Measurements from ENCODE around the gene D2HGDH.

Gene D2HGDH

GRCh38 chr2:241809383-241810306 is 75.2 kb downstream of the D2HGDH start:
- Mint-ChIP-seq H3K4me3 (no peak overlapping the region), H3K27me3 (peaks cover 22% of the 10 kb centered on the region), H3K27ac (no peak overlapping the region), H3K4me1 (peaks cover 4% of the 10 kb centered on the region), H3K9me3 (no peaks in the 10 kb centered on the region), H3K36me3 (no peaks in the 10 kb centered on the region)
- peak; percentile 20 for ATAC-seq

GRCh38 chr2:241810307-241811200 is 76.1 kb downstream of the D2HGDH start:
- H3K4me1 Mint-ChIP-seq: peaks cover 7% of the 10 kb centered on the region
- peaks cover 30% of the 10 kb centered on the region for H3K27me3 Mint-ChIP-seq
- H3K9me3 Mint-ChIP-seq: no peaks in the 10 kb centered on the region
- no peak overlapping the region for H3K27ac Mint-ChIP-seq
- H3K4me3 Mint-ChIP-seq: no peak overlapping the region
- no peaks in the 10 kb centered on the region for H3K36me3 Mint-ChIP-seq
- ATAC-seq: peak; percentile 17

- Mint-ChIP-seq H3K4me3 (no peak overlapping the region), H3K4me1 (peaks cover 7% of the 10 kb centered on the region), H3K9me3 (no peaks in the 10 kb centered on the region), H3K27me3 (peaks cover 34% of the 10 kb centered on the region), H3K36me3 (no peaks in the 10 kb centered on the region), H3K27ac (no peak overlapping the region)
- peak; percentile 1 for ATAC-seq
Observed at GRCh38 chr2:241811201-241811951, 76.9 kb downstream of the D2HGDH start.

GRCh38 chr2:241811952-241812729 is 77.7 kb downstream of the D2HGDH start:
- H3K4me1 Mint-ChIP-seq: peaks cover 8% of the 10 kb centered on the region
- H3K9me3 Mint-ChIP-seq: no peaks in the 10 kb centered on the region
- no peak overlapping the region for H3K4me3 Mint-ChIP-seq
- ATAC-seq: no peak
- peaks cover 37% of the 10 kb centered on the region for H3K27me3 Mint-ChIP-seq
- no peak overlapping the region for H3K27ac Mint-ChIP-seq
- no peaks in the 10 kb centered on the region for H3K36me3 Mint-ChIP-seq

- H3K27ac Mint-ChIP-seq: peak overlapping the region; percentile 63
- ATAC-seq: no peak
- H3K4me1 Mint-ChIP-seq: peaks cover 17% of the 10 kb centered on the region
- no peaks in the 10 kb centered on the region for H3K9me3 Mint-ChIP-seq
- H3K4me3 Mint-ChIP-seq: no peak overlapping the region
- H3K27me3 Mint-ChIP-seq: peaks cover 45% of the 10 kb centered on the region
- no peaks in the 10 kb centered on the region for H3K36me3 Mint-ChIP-seq
Observed at GRCh38 chr2:241812730-241813643, 78.6 kb downstream of the D2HGDH start.

- H3K9me3 Mint-ChIP-seq: no peaks in the 10 kb centered on the region
- peak overlapping the region; percentile 63 for H3K27ac Mint-ChIP-seq
- H3K4me3 Mint-ChIP-seq: no peak overlapping the region
Observed at GRCh38 chr2:241813644-241814392, 79.4 kb downstream of the D2HGDH start.

GRCh38 chr2:241814393-241814642 is 79.9 kb downstream of the D2HGDH start:
- Mint-ChIP-seq H3K9me3 (no peaks in the 10 kb centered on the region), H3K27ac (peak overlapping the region; percentile 63), H3K36me3 (no peaks in the 10 kb centered on the region), H3K4me3 (no peak overlapping the region), H3K4me1 (peaks cover 17% of the 10 kb centered on the region), H3K27me3 (peaks cover 40% of the 10 kb centered on the region)
- peak; percentile 2 for ATAC-seq

More at GRCh38 chr2:241813644-241814392, 79.4 kb downstream of the D2HGDH start:
- Mint-ChIP-seq H3K36me3 (no peaks in the 10 kb centered on the region), H3K4me1 (peaks cover 17% of the 10 kb centered on the region), H3K27me3 (peaks cover 45% of the 10 kb centered on the region)
- ATAC-seq: peak; percentile 50

GRCh38 chr2:241814643-241815476 is 80.4 kb downstream of the D2HGDH start:
- Mint-ChIP-seq H3K27ac (peak overlapping the region; percentile 24), H3K36me3 (no peaks in the 10 kb centered on the region), H3K4me1 (peaks cover 17% of the 10 kb centered on the region), H3K4me3 (peak overlapping the region; percentile 18), H3K27me3 (peaks cover 35% of the 10 kb centered on the region), H3K9me3 (no peaks in the 10 kb centered on the region)
- ATAC-seq: no peak

GRCh38 chr2:241815477-241816430 is 81.3 kb downstream of the D2HGDH start:
- H3K4me3 Mint-ChIP-seq: peak overlapping the region; percentile 18
- H3K4me1 Mint-ChIP-seq: peaks cover 17% of the 10 kb centered on the region
- no peaks in the 10 kb centered on the region for H3K9me3 Mint-ChIP-seq
- no peak for ATAC-seq
- peaks cover 28% of the 10 kb centered on the region for H3K27me3 Mint-ChIP-seq
- no peaks in the 10 kb centered on the region for H3K36me3 Mint-ChIP-seq
- H3K27ac Mint-ChIP-seq: peak overlapping the region; percentile 24

- Mint-ChIP-seq H3K9me3 (no peaks in the 10 kb centered on the region), H3K4me3 (no peak overlapping the region), H3K4me1 (peaks cover 21% of the 10 kb centered on the region), H3K27ac (no peak overlapping the region), H3K36me3 (no peaks in the 10 kb centered on the region), H3K27me3 (peaks cover 35% of the 10 kb centered on the region)
- no peak for ATAC-seq
Observed at GRCh38 chr2:241816431-241817121, 82.1 kb downstream of the D2HGDH start.

- H3K36me3 Mint-ChIP-seq: no peaks in the 10 kb centered on the region
- H3K4me3 Mint-ChIP-seq: peak overlapping the region; percentile 24
- no peaks in the 10 kb centered on the region for H3K9me3 Mint-ChIP-seq
- H3K27me3 Mint-ChIP-seq: peaks cover 41% of the 10 kb centered on the region
- ATAC-seq: no peak
- peak overlapping the region; percentile 66 for H3K27ac Mint-ChIP-seq
- peaks cover 24% of the 10 kb centered on the region for H3K4me1 Mint-ChIP-seq
Observed at GRCh38 chr2:241817126-241817820, 82.8 kb downstream of the D2HGDH start.

All from stimulated activated memory B cell treated with anti-CD40 and anti-IgM and Interleukin-4, amounts not matched to agents 10 μg/mL and 1 μg/mL and 100 μg/mL, for 72 hours (primary cell).